ENCODE measurements around the gene KPNA6.
"Not testable (repeated sequence)": the region's sequence is repeated elsewhere in the genome, so short reads cannot be mapped to it uniquely, and the experiment has no call there.

GRCh38 chr1:32147799-32148198 lies 39.9 kb downstream of the KPNA6 start:
- TF ChIP-seq CTCF, POLR2A (IDR thresholded peaks at IDR 0.05): not testable (repeated sequence)
